Right lobe of liver (tissue), 4 donors: ENCODE results near the gene COL6A1.

Experiments used
- CTCF ChIP-seq, 4 donors: fragments of 200-600 bp in 3 of 4; fragments of 450-650 bp in 1 of 4; IDR thresholded peaks; one replicate each; pipeline versions ENCODE4 v1.5.1 to v1.8.0; 2016 to 2022; ENCODE audit warnings: antibody characterized with exemption in 4 of 4, mild to moderate bottlenecking in 2 of 4
- POLR2A ChIP-seq: fragments of 450-650 bp; IDR thresholded peaks from one replicate; pipeline ENCODE4 v1.6.1; 2017; ENCODE audit warnings: antibody characterized with exemption, mild to moderate bottlenecking
- donor health status: DM: no; HTN: no; CAD: no.
- donor health status: DM: no; HTN: no; CAD: no.
- donor health status: DM: no; HTN: yes; CAD: no.

- TF ChIP-seq CTCF (IDR thresholded peaks at IDR 0.05) (no peak), POLR2A (no peak)
Measured at GRCh38 chr21:45971616-45972352, 9.8 kb upstream of the COL6A1 start.
